Heart left ventricle (tissue), 13 donors: ENCODE measurements around the gene HHIPL1.

Experiments
- CTCF ChIP-seq, 12 donors: fragments of 200-600 bp; sonication (generic) in 4 of 12; IDR thresholded peaks; one replicate each; pipeline versions ENCODE4 v1.5.0 to v1.8.0; 2018 to 2022; ENCODE audit warnings: antibody characterized with exemption in 12 of 12, mild to moderate bottlenecking in 5 of 12
- POLR2A ChIP-seq, 2 donors: fragments of 450-650 bp; IDR thresholded peaks; one replicate each; pipeline ENCODE4 v1.6.1; 2017; ENCODE audit warnings: antibody characterized with exemption in 2 of 2, mild to moderate bottlenecking in 2 of 2, moderate library complexity in 2 of 2
- donor health status: ischemic (EF 13 %, LVEDD 7.1; RV severe dilation, severe dysfunction).
- donor health status: DM: no; HTN: yes; CAD: no.
- donor health status: DM: no; HTN: no; CAD: no.
- donor health status: ischemic (EF 25% LVEDD 6.9; RV normal size, moderate dysfunction).
- donor health status: ischemic (EF 25% LVEDD 5.7; RV mildly dilated, moderate dysfunction).
- donor health status: ischemic (EF 35%, LVEDD 5.7; RV mildly dilated, moderate dysfunction).
- donor health status: nonischemic (EF 11% LVEDD 7.7; RV severe dilation, severe dysfunction).
- donor health status: DM: yes; HTN: yes; CAD: no.
- donor health status: PGD.
- donor health status: ischemic (EF 29% LVEDD 5.4; RV normal size, mild dysfunction).
- donor health status: nonischemic (EF 23%, LVEDD 6.1; RV moderate dilation, normal function).

GRCh38 chr14:99667821-99668220 is 22.9 kb downstream of the HHIPL1 start:
- TF ChIP-seq CTCF (IDR thresholded peaks at IDR 0.05) (no peak), POLR2A (IDR thresholded peaks at IDR 0.05) (no peak)
